Measurements from ENCODE around the gene BORCS6. TPM values are rescaled to one million over a fixed set of nuclear protein-coding genes. Genes with fewer than 3 reads are reported as not detected.
A peak's percentile ranks its signal among the peaks of the same experiment; 100 is the strongest.
"Not testable (repeated sequence)": the region's sequence is repeated elsewhere in the genome, so short reads cannot be mapped to it uniquely, and the experiment has no call there.

BORCS6 gene
- total RNA-seq, 1 experiment from 2014 or later, result 7.3 TPM

DNA sequence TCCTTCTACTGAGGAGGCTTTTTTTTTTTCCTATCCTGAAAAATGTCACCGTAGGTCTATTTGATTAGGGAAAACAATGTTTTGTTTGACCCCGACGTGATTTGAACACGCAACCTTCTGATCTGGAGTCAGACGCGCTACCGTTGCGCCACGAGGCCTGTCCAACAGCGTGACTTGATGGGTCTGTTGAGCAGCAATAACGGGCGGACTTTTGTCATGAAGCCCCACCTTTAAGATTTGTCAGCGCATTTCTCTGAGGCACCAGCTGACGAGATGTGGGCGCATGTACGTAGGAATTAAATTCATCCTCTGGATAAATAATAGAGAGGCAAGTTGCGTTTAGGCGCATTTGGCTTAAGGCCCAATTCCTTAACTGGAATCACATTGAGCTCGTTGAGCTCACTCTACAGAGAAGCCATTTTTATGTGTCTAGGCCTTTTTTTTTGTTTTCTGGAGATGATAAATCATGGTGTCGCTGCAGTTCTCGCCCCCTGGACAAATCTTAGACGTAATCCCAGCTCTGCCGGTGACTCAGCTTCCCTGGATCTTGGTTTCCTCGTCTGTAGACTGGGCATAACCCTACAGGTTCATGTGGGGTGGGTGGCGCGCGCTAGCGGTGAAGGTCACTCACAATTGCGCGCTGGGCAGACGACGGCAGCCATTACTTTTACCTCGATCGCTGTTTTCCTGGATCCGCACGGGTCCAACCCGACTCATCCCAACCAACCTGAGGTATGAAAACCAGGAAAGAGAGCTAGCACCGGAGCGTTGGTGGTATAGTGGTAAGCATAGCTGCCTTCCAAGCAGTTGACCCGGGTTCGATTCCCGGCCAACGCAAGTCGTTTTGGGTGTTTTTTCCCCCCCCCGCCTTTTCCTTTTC is 31.0 kb upstream of the BORCS6 start:
- H3K9me2 ChIP-seq (replicated peaks; ENCODE audit: low read length), result no peaks in the 10 kb centered on the region
- peak overlapping the region; percentile 86 for H3K27ac ChIP-seq (ENCODE audit: low read length)
- H3K27me3 ChIP-seq (ENCODE audit: low read length), result no peaks in the 10 kb centered on the region
- CTCF ChIA-PET, result interaction anchor here (0.6 kb wide), 1 partner anchor 11 kb away, joined by 3 read pairs; the partner anchor contains the start of gene AURKB
- H3K4me1 ChIP-seq (ENCODE audit: insufficient read depth, low read length), result peaks cover 10% of the 10 kb centered on the region
- H3K9ac ChIP-seq (ENCODE audit: low read length), result peak overlapping the region; percentile 79
- H4K20me1 ChIP-seq (ENCODE audit: low read length), result no peaks in the 10 kb centered on the region
- intact Hi-C loops (cut with micrococcal nuclease), result loop anchor here (1.0 to 5.0 kb wide), 2 partner anchors 34 to 84 kb away; no protein-coding TSS in a partner anchor
- H3K79me2 ChIP-seq (ENCODE audit: low read length), result no peaks in the 10 kb centered on the region
- peak overlapping the region; percentile 96 for H3K4me2 ChIP-seq (ENCODE audit: low read length)
- POLR2A ChIA-PET (ENCODE audit: unreplicated experiment), result interaction anchor here (0.7 to 0.8 kb wide), 2 partner anchors 13 to 63 kb away, joined by 3 to 7 read pairs; no protein-coding TSS in a partner anchor
- peak; percentile 37 for ATAC-seq
- no TSS peak for BruUV-seq (replicated peaks)
- TF ChIP-seq EZH2phosphoT487 (IDR thresholded peaks at IDR 0.05; ENCODE audit: borderline replicate concordance, low read length), result no peak
- TF ChIP-seq EZH2 (IDR thresholded peaks at IDR 0.05; ENCODE audit: low read length, unreplicated experiment), result no peak
- no peak for TF ChIP-seq CTCF (conservative IDR thresholded peaks at IDR 0.05; ENCODE audit: low read depth, low read length)
- H3F3A ChIP-seq (ENCODE audit: low read length, unreplicated experiment), result no peaks in the 10 kb centered on the region
- no peaks in the 10 kb centered on the region for H3K36me3 ChIP-seq (ENCODE audit: low read depth, low read length)
- peak overlapping the region; percentile 76 for H2AFZ ChIP-seq (ENCODE audit: low read length)
- DNase-seq, result peak; percentile 93
- peak overlapping the region; percentile 82 for H3K4me3 ChIP-seq (ENCODE audit: low read length)
- no peaks in the 10 kb centered on the region for H3K9me3 ChIP-seq (ENCODE audit: low read length)

GRCh38 chr17:8214000-8214399 is 24.0 kb upstream of the BORCS6 start:
- H3K4me3 ChIP-seq (ENCODE audit: low read length); H4K20me1 ChIP-seq (ENCODE audit: low read length); H3K9me2 ChIP-seq (replicated peaks; ENCODE audit: low read length); H3F3A ChIP-seq (ENCODE audit: low read length, unreplicated experiment); H2AFZ ChIP-seq (ENCODE audit: low read length); H3K4me2 ChIP-seq (ENCODE audit: low read length); H3K4me1 ChIP-seq (ENCODE audit: insufficient read depth, low read length); DNase-seq; H3K9me3 ChIP-seq (ENCODE audit: low read length); H3K36me3 ChIP-seq (ENCODE audit: low read depth, low read length); H3K9ac ChIP-seq (ENCODE audit: low read length); intact Hi-C loops (cut with micrococcal nuclease); H3K27ac ChIP-seq (ENCODE audit: low read length); H3K27me3 ChIP-seq (ENCODE audit: low read length); ATAC-seq; BruUV-seq (replicated peaks); CTCF ChIA-PET; POLR2A ChIA-PET (ENCODE audit: unreplicated experiment): not testable (repeated sequence)
- H3K79me2 ChIP-seq (ENCODE audit: low read length), result peaks cover 14% of the 10 kb centered on the region

DNA sequence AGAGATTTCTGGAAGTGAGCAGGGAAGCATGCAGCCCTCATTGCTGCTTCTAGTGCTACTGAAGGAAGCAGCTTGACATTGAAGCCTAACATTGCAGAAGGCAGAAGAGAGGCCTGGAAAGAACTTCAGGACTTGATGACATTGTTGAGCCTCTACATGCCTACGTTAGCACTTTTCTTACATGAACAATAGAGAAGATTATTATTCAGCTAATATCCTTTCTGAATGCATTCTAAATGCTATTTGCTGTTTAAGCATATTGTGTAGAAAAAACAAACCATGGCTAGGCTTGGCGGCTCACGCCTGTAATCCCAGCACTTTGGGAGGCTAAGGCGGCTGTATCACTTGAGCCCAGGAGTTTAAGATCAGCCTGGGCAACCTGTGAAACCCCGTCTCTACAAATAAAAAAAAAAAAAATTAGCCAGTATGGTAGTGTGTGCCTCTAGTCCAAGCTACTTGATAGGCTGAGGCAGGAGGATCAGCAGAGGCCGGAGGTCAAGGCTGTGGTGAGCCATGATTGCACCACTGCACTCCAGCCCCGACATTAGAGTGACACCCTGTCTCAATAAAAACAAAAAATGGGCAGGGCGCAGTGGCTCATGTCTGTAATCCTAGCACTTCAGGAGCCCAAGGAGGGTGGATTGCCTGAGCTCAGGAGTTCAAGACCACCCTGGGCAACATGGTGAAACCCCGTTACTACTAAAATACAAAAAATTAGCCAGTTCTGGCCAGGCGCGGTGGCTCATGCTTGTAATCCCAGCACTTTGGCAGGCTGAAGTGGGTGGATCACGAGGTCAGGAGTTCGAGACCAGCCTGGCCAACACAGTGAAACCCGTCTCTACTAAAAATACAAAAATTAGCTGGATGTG is 22.6 kb upstream of the BORCS6 start:
- H3K4me3 ChIP-seq (ENCODE audit: low read length), result no peak overlapping the region
- DNase-seq (no peak), ATAC-seq (no peak)
- H3K36me3 ChIP-seq (ENCODE audit: low read depth, low read length), result peaks cover 2% of the 10 kb centered on the region; the same call in 1 of the 2 replicates
- H3K9me2 ChIP-seq (replicated peaks; ENCODE audit: low read length), result no peaks in the 10 kb centered on the region
- no peak overlapping the region for H3K9ac ChIP-seq (ENCODE audit: low read length)
- H3F3A ChIP-seq (ENCODE audit: low read length, unreplicated experiment), result no peaks in the 10 kb centered on the region
- no peak overlapping the region for H2AFZ ChIP-seq (ENCODE audit: low read length)
- CTCF ChIA-PET, result no interaction called here
- BruUV-seq (replicated peaks), result no TSS peak
- peaks cover 13% of the 10 kb centered on the region for H3K4me1 ChIP-seq (ENCODE audit: insufficient read depth, low read length)
- H3K4me2 ChIP-seq (ENCODE audit: low read length), result no peak overlapping the region
- POLR2A ChIA-PET (ENCODE audit: unreplicated experiment), result no interaction called here
- H3K27ac ChIP-seq (ENCODE audit: low read length), result no peak overlapping the region
- TF ChIP-seq EZH2 (IDR thresholded peaks at IDR 0.05; ENCODE audit: low read length, unreplicated experiment), result no peak
- no peaks in the 10 kb centered on the region for H3K9me3 ChIP-seq (ENCODE audit: low read length)
- peaks cover 24% of the 10 kb centered on the region for H3K79me2 ChIP-seq (ENCODE audit: low read length)
- intact Hi-C loops (cut with micrococcal nuclease), result no loop called here
- no peaks in the 10 kb centered on the region for H3K27me3 ChIP-seq (ENCODE audit: low read length)
- H4K20me1 ChIP-seq (ENCODE audit: low read length), result peaks cover 11% of the 10 kb centered on the region

All from PC-3 (cell line).